IMR-90 (cell line): ENCODE results near the gene SLC9A2. TPM values are rescaled to one million over a fixed set of nuclear protein-coding genes. Genes with fewer than 3 reads are reported as not detected.

Source experiments
- ATAC-seq: fragments of 200-7000 bp; cut with Tn5 transposase; 2 replicates; pipeline ENCODE4 v1.9.1; 2020; ENCODE audit warnings: low read depth, mild to moderate bottlenecking, moderate library complexity
- BruUV-seq: library from RNA; stranded (reverse); fragments of 400-500 nt; replicated peaks from 2 replicates; lab custom pipeline; 2021; lab: Mats Ljungman, UMichigan
- CTCF ChIA-PET: fragments of 300-600 bp; formaldehyde crosslinking; extraction: SDS; loops from one replicate; lab custom pipeline; 2021; ENCODE audit warnings: antibody characterized with exemption; lab: Yijun Ruan, JAX
- POLR2A ChIA-PET: fragments of 300-600 bp; sonication (Branson Sonifier 250); formaldehyde crosslinking; loops from one replicate; lab custom pipeline; 2022; ENCODE audit warnings: antibody characterized with exemption; ENCODE audit not compliant: unreplicated experiment; lab: Charles Lee
- DNase-seq: peaks from one replicate; pipeline ENCODE4 v3.0.0; 2013
- H2AFZ ChIP-seq: replicated peaks from 2 replicates; pipeline ENCODE3; 2013; ENCODE audit warnings: low read length, mild to moderate bottlenecking; ENCODE audit not compliant: poor library complexity
- H2AK5ac ChIP-seq: 2 replicates; pipeline ENCODE4 v1.6.1; 2013; ENCODE audit warnings: low read depth, low read length, inconsistent platforms
- H2AK9ac ChIP-seq: replicated peaks from 2 replicates; pipeline ENCODE3; 2013; ENCODE audit warnings: mild to moderate bottlenecking, low read depth, low read length, moderate library complexity; ENCODE audit not compliant: poor library complexity
- H2BK120ac ChIP-seq: 2 replicates; pipeline ENCODE4 v1.6.1; 2013; ENCODE audit warnings: low read depth, low read length, inconsistent platforms
- H2BK15ac ChIP-seq: 3 replicates; pipeline ENCODE4 v1.6.1; 2013; ENCODE audit warnings: low read depth, low read length, inconsistent platforms
- H2BK20ac ChIP-seq: 2 replicates; pipeline ENCODE4 v1.6.1; 2013; ENCODE audit warnings: low read depth, mild to moderate bottlenecking, inconsistent platforms, low read length, moderate library complexity
- H2BK5ac ChIP-seq: 2 replicates; pipeline ENCODE4 v1.6.1; 2013; ENCODE audit warnings: mild to moderate bottlenecking, low read depth, low read length, inconsistent platforms; ENCODE audit not compliant: poor library complexity, severe bottlenecking
- H3K14ac ChIP-seq: replicated peaks from 2 replicates; pipeline ENCODE4 v1.6.1; 2013; ENCODE audit warnings: low read depth, low read length, inconsistent platforms
- H3K18ac ChIP-seq: 2 replicates; pipeline ENCODE4 v1.6.1; 2013; ENCODE audit warnings: low read depth, low read length, control low read depth
- H3K23ac ChIP-seq: 2 replicates; pipeline ENCODE4 v1.6.1; 2013; ENCODE audit warnings: low read depth, low read length, inconsistent platforms
- H3K27ac ChIP-seq: 2 replicates; pipeline ENCODE4 v1.5.1; 2013; ENCODE audit warnings: mild to moderate bottlenecking, control low read depth, low read length; ENCODE audit not compliant: insufficient read depth
- H3K27me3 ChIP-seq: 2 replicates; pipeline ENCODE4 v1.6.1; 2013; ENCODE audit warnings: low read length; ENCODE audit not compliant: control insufficient read depth, insufficient read depth
- H3K36me3 ChIP-seq: 2 replicates; pipeline ENCODE4 v1.6.1; 2013; ENCODE audit warnings: low read length, mixed read lengths; ENCODE audit not compliant: control insufficient read depth, insufficient read depth
- H3K4ac ChIP-seq: 2 replicates; pipeline ENCODE4 v1.6.1; 2013; ENCODE audit warnings: low read depth, low read length, inconsistent platforms
- H3K4me1 ChIP-seq: 2 replicates; pipeline ENCODE4 v1.6.1; 2013; ENCODE audit warnings: low read length, mixed read lengths; ENCODE audit not compliant: control insufficient read depth, insufficient read depth
- H3K4me2 ChIP-seq: 2 replicates; pipeline ENCODE4 v1.6.1; 2013; ENCODE audit warnings: low read depth, mild to moderate bottlenecking, control low read depth, low read length, moderate library complexity
- H3K4me3 ChIP-seq: 2 replicates; pipeline ENCODE4 v1.5.1; 2013; ENCODE audit warnings: low read depth, mild to moderate bottlenecking, control low read depth, low read length, moderate library complexity; ENCODE audit not compliant: insufficient read depth
- H3K56ac ChIP-seq: 2 replicates; pipeline ENCODE4 v1.6.1; 2013; ENCODE audit warnings: low read length, inconsistent platforms; ENCODE audit not compliant: insufficient read depth; ENCODE audit errors: extremely low read depth
- H3K79me1 ChIP-seq, 2 experiments: 2 replicates each; pipeline ENCODE4 v1.6.1; 2013; ENCODE audit warnings: low read length in 2 of 2, inconsistent platforms in 1 of 2, low read depth in 1 of 2
- H3K9ac ChIP-seq: 2 replicates; pipeline ENCODE4 v1.6.1; 2013; ENCODE audit warnings: low read depth, low read length, control low read depth
- H3K9me1 ChIP-seq: 2 replicates; pipeline ENCODE4 v1.6.1; 2013; ENCODE audit warnings: low read length, inconsistent platforms; ENCODE audit not compliant: insufficient read depth
- H3K9me3 ChIP-seq: 2 replicates; pipeline ENCODE4 v1.6.1; 2013; ENCODE audit warnings: low read length; ENCODE audit not compliant: control insufficient read depth, insufficient read depth
- H4K20me1 ChIP-seq: 2 replicates; pipeline ENCODE4 v1.6.1; 2013; ENCODE audit warnings: low read length, inconsistent platforms; ENCODE audit not compliant: insufficient read depth
- H4K5ac ChIP-seq: 2 replicates; pipeline ENCODE4 v1.6.1; 2013; ENCODE audit warnings: mild to moderate bottlenecking, low read depth, low read length, control low read depth
- H4K8ac ChIP-seq, 2 experiments: 2 replicates each; pipeline ENCODE4 v1.6.1; 2013; ENCODE audit warnings: low read depth in 2 of 2, low read length in 2 of 2, control low read depth in 1 of 2, inconsistent platforms in 1 of 2
- H4K91ac ChIP-seq: 2 replicates; pipeline ENCODE4 v1.6.1; 2013; ENCODE audit warnings: low read depth, low read length, inconsistent platforms; ENCODE audit not compliant: insufficient read depth
- BHLHE40 ChIP-seq: fragments of 150-350 bp; IDR thresholded peaks from 2 replicates; pipeline ENCODE4 v1.6.1; 2016; ENCODE audit warnings: mild to moderate bottlenecking, low read depth, low read length
- CEBPB ChIP-seq: IDR thresholded peaks from 2 replicates; pipeline ENCODE4 v1.6.1; 2012; ENCODE audit warnings: low read depth, low read length, improper control_type of control experiment
- MAZ ChIP-seq: IDR thresholded peaks from 2 replicates; pipeline ENCODE4 v1.6.1; 2012; ENCODE audit warnings: low read depth, mild to moderate bottlenecking, low read length, improper control_type of control experiment, moderate library complexity, borderline replicate concordance
- NFE2L2 ChIP-seq: fragments of 150-350 bp; IDR thresholded peaks from 2 replicates; pipeline ENCODE4 v1.6.1; 2016; ENCODE audit warnings: low read depth, mild to moderate bottlenecking, low read length
- RCOR1 ChIP-seq: IDR thresholded peaks from 2 replicates; pipeline ENCODE4 v1.6.1; 2012; ENCODE audit warnings: mild to moderate bottlenecking, low read length, improper control_type of control experiment; ENCODE audit not compliant: insufficient replicate concordance
- WGBS, 2 experiments: methylation state at CpG; one replicate each; pipeline versions ENCODE4 v1.1.5 to v1.1.7; 2013; ENCODE audit warnings: missing lambda C conversion rate in 2 of 2; ENCODE audit not compliant: insufficient read length in 1 of 2; ENCODE audit errors: extremely low coverage in 2 of 2; 5-methylcytosine and 5-hydroxymethylcytosine counted together
- dilution Hi-C: fragments of 300-500 bp; cut with HindIII; formaldehyde crosslinking; loops from one replicate; pipeline ENCODE4 v1.14.3; 2018; ENCODE audit warnings: low sequenced_read_pairs; ENCODE audit not compliant: unreplicated experiment
- in situ Hi-C: fragments of 300-500 bp; cut with MboI; formaldehyde crosslinking; loops from 3 replicates; pipeline ENCODE4 v1.14.3; 2019; ENCODE audit warnings: low sequenced_read_pairs, inconsistent platforms, mixed read lengths
- intact Hi-C: fragments of 100-400 bp; cut with micrococcal nuclease; formaldehyde crosslinking; loops from 2 replicates; pipeline ENCODE4 v1.10.0; 2022
- polyA plus RNA-seq, 3 experiments: library from polyadenylated mRNA; depleted of rRNA; stranded (reverse); fragments of >200 nt; gene quantifications; 2 replicates each; pipeline ENCODE4 v1.2.3, GENCODE V29; 2012; ENCODE audit warnings: low replicate concordance in 1 of 3
- total RNA-seq: library from RNA; depleted of rRNA; stranded (reverse); fragments of >200 nt; gene quantifications from 2 replicates; pipeline ENCODE4 v1.2.3, GENCODE V29; 2012

SLC9A2 gene
- total and polyA plus RNA-seq, 2 of the 4 experiments (the other 2 are of a cell fraction), result not detected

- TF ChIP-seq BHLHE40, result no peak
- no peak for TF ChIP-seq NFE2L2
Measured at GRCh38 chr2:102726128-102727087, 107.1 kb downstream of the SLC9A2 start (continued).

GRCh38 chr2:102735416-102736109 is 116.2 kb downstream of the SLC9A2 start:
- Histone ChIP-seq H3K9me1 (no peaks in the 10 kb centered on the region), H3K4ac (no peak overlapping the region), H3K4me2 (peak overlapping the region; percentile 95), H3K23ac (no peak overlapping the region), H3K79me1 (peaks cover 10 to 17% of the 10 kb centered on the region in 2 experiments; a peak in 2 of 4 replicates), H3K14ac (no peak overlapping the region), H3K9ac (peak overlapping the region; percentile 81; the same call in 1 of the 2 replicates), H2AK5ac (no peak overlapping the region), H2AK9ac (no peak overlapping the region), H3K4me1 (no peaks in the 10 kb centered on the region; the same call in 1 of the 2 replicates), H2BK20ac (no peak overlapping the region), H3K27ac (no peak overlapping the region), H3K9me3 (no peaks in the 10 kb centered on the region), H4K20me1 (no peaks in the 10 kb centered on the region), H3K18ac (no peak overlapping the region), H2BK5ac (no peak overlapping the region), H3K4me3 (peak overlapping the region; percentile 81), H4K5ac (no peak overlapping the region), H3K36me3 (peaks cover 2% of the 10 kb centered on the region), H2AFZ (peak overlapping the region; percentile 24), H2BK15ac (no peak overlapping the region), H4K91ac (no peak overlapping the region), H2BK120ac (no peak overlapping the region), H3K56ac (no peak overlapping the region), H4K8ac (no peak overlapping the region), H3K27me3 (no peaks in the 10 kb centered on the region)
- in situ Hi-C loops, result no loop called here
- DNase-seq (peak; percentile 15), ATAC-seq (no peak)
- dilution Hi-C loops, result no loop called here
- ChIA-PET POLR2A (no interaction called here), CTCF (no interaction called here)
- intact Hi-C loops, result no loop called here
- no TSS peak for BruUV-seq
- 80% methylated on average over 1 of the region's 15 CpGs; no CpG with 5 or more reads in 1 of the 2 experiments for WGBS, 2 experiments
- no peak for TF ChIP-seq MAZ
- peak; percentile 30; the same call in 1 of the 2 replicates for TF ChIP-seq CEBPB
- TF ChIP-seq RCOR1, result no peak
